ENCODE data around the gene PCSK4. TPM values are rescaled to one million over a fixed set of nuclear protein-coding genes. Genes with fewer than 3 reads are reported as not detected.
A peak's percentile ranks its signal among the peaks of the same experiment; 100 is the strongest.

PCSK4 gene
- total and polyA plus RNA-seq, 4 donors, result 0.75 to 6.0 (median 3.1) TPM; not detected in 1

DNA sequence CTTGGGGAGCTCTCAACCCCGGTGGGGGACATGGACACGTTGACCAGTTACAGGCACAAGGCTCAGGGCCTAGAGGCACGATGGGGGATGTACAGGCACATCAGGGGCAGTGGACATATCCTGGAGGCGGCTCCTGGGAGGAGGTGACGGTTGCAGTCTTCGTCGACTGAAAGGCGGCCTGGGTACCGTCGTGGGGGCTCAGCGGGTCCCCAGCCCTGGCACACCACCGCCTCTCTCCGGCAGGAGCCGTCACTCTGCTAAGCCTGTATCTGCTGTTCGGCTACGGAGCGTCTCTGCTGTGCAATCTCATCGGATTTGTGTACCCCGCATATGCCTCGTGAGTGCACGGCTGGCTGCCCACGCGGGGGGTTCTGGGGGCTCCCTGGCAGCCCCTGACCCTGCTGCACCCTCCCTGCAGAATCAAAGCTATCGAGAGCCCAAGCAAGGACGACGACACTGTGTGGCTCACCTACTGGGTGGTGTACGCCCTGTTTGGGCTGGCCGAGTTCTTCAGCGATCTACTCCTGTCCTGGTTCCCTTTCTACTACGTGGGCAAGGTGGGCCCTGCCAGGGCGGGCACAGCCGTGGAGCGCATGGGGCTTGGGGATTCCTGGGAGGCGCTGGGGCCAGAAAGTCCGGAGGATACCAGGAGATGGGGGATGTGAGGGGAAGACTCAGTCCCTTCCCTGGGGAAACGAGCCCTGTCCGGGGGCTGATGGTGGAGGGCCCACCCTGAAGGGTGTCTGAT, 5.1 kb upstream of the PCSK4 start:
- H3K4me3 ChIP-seq (ENCODE audit: low read length in 2 of 2), result no peak overlapping the region
- intact Hi-C loops (cut with DNase I), result no loop called here
- DNase-seq (no peak), ATAC-seq (ENCODE audit: low FRiP score) (no peak)
- H3K4me1 ChIP-seq (ENCODE audit: control insufficient read depth in 1 of 2, insufficient read depth in 2 of 2, low read length in 2 of 2), result no peaks in the 10 kb centered on the region
- H3K9me3 ChIP-seq (ENCODE audit: control insufficient read depth, low read length), result no peaks in the 10 kb centered on the region
- no peak overlapping the region for H3K27ac ChIP-seq (ENCODE audit: low read depth in 1 of 2, low read length in 2 of 2)
- H3K36me3 ChIP-seq (ENCODE audit: control insufficient read depth in 1 of 2, insufficient read depth in 2 of 2, low read length in 1 of 2), result no peaks in the 10 kb centered on the region
- 84% methylated on average over 37 of the region's 37 CpGs for WGBS, 2 donors
- no peaks in the 10 kb centered on the region for H3K27me3 ChIP-seq (ENCODE audit: control insufficient read depth in 1 of 2, insufficient read depth in 2 of 2, low read length in 1 of 2)

DNA sequence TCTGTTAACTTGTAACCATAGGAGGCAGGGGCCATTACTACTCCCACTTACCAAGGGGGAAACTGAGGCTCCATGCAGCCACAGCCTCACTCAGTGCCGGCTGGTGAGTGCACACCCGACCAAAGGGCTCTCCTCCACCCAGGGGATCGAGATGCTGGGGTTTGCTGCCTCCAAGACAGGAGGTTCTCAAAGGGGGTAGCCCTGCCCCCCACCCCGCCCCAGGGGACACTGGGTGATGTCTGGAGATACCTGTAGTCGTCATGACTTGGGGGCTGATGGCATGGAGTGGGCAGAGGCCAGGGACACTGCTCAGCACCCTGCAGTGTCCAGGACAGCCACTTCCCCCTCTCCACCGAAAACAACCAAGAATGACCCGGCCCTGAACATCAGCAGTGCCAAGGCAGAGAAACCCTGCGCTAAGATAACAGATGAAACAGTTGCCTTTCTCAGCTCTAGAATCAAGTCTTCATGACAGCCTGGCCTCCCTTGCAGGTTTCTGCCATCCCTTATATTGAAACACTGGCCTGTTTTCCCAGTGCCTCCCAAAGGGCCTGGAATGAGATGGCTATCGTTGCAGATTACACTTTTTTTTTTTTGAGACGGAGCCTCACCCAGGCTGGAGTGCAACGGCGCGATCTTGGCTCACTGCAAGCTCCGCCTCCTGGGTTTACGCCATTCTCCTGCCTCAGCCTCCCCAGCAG, 4.1 kb upstream of the PCSK4 start:
- Histone ChIP-seq H3K4me3 (ENCODE audit: low read length in 2 of 2) (no peak overlapping the region), H3K9me3 (ENCODE audit: control insufficient read depth, low read length) (no peaks in the 10 kb centered on the region), H3K27ac (ENCODE audit: low read depth in 1 of 2, low read length in 2 of 2) (no peak overlapping the region), H3K27me3 (ENCODE audit: control insufficient read depth in 1 of 2, insufficient read depth in 2 of 2, low read length in 1 of 2) (no peaks in the 10 kb centered on the region), H3K36me3 (ENCODE audit: control insufficient read depth in 1 of 2, insufficient read depth in 2 of 2, low read length in 1 of 2) (no peaks in the 10 kb centered on the region), H3K4me1 (ENCODE audit: control insufficient read depth in 1 of 2, insufficient read depth in 2 of 2, low read length in 2 of 2) (no peaks in the 10 kb centered on the region)
- intact Hi-C loops (cut with DNase I), result no loop called here
- WGBS, 2 donors, result 53 to 60% methylated on average over 15 of the region's 15 CpGs
- no peak for ATAC-seq (ENCODE audit: low FRiP score)
- no peak for DNase-seq

DNA sequence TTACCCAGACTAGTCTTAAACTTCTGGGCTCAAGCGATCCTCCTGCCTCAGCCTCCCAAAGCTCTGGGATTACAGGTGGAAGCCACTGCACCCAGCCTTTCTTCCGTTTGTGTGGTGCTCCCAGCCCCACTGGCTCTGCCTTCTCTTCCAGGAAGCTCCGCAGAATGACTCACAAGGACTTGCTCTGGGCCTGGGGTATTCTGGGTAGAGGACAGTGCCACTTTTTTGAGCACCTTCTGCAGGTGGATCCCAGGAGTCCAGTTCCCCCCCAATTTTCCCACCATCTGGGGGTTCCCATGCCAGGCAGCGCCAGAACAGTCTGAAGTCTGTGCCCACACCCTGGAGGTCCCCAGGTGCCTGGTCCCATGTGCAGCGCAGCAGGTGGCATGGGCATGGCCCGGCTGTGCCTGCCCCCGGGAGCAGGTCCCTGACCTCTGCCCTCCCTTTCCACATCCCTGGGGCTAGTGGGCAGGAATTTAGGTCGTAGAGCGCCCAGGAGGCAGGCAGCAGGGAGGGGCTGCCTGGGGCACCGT, 2.4 kb upstream of the PCSK4 start:
- DNase-seq (no peak), ATAC-seq (ENCODE audit: low FRiP score) (no peak)
- H3K4me3 ChIP-seq (ENCODE audit: low read length in 2 of 2), result no peak overlapping the region
- H3K36me3 ChIP-seq (ENCODE audit: control insufficient read depth in 1 of 2, insufficient read depth in 2 of 2, low read length in 1 of 2), result no peaks in the 10 kb centered on the region
- H3K27me3 ChIP-seq (ENCODE audit: control insufficient read depth in 1 of 2, insufficient read depth in 2 of 2, low read length in 1 of 2), result no peaks in the 10 kb centered on the region
- no peaks in the 10 kb centered on the region for H3K9me3 ChIP-seq (ENCODE audit: control insufficient read depth, low read length)
- H3K27ac ChIP-seq (ENCODE audit: low read depth in 1 of 2, low read length in 2 of 2), result no peak overlapping the region
- intact Hi-C loops (cut with DNase I), result no loop called here
- 76 to 81% methylated on average over 10 of the region's 10 CpGs for WGBS, 2 donors
- no peaks in the 10 kb centered on the region for H3K4me1 ChIP-seq (ENCODE audit: control insufficient read depth in 1 of 2, insufficient read depth in 2 of 2, low read length in 2 of 2)

GRCh38 chr19:1491849-1492170, 1.7 kb upstream of the PCSK4 start:
- WGBS, 2 donors, result 55 to 58% methylated on average over 12 of the region's 12 CpGs
- H3K36me3 ChIP-seq (ENCODE audit: control insufficient read depth in 1 of 2, insufficient read depth in 2 of 2, low read length in 1 of 2), result no peaks in the 10 kb centered on the region
- DNase-seq, result no peak
- ATAC-seq (ENCODE audit: low FRiP score), result no peak
- no peaks in the 10 kb centered on the region for H3K4me1 ChIP-seq (ENCODE audit: control insufficient read depth in 1 of 2, insufficient read depth in 2 of 2, low read length in 2 of 2)
- intact Hi-C loops (cut with DNase I), result loop anchor here in 1 of 2 donors (2.0 kb wide), 1 partner anchor 53 kb away; the partner anchor contains the start of gene RPS15
- H3K27me3 ChIP-seq (ENCODE audit: control insufficient read depth in 1 of 2, insufficient read depth in 2 of 2, low read length in 1 of 2), result no peaks in the 10 kb centered on the region
- H3K27ac ChIP-seq (ENCODE audit: low read depth in 1 of 2, low read length in 2 of 2), result no peak overlapping the region
- no peaks in the 10 kb centered on the region for H3K9me3 ChIP-seq (ENCODE audit: control insufficient read depth, low read length)
- no peak overlapping the region for H3K4me3 ChIP-seq (ENCODE audit: low read length in 2 of 2)

- H3K36me3 ChIP-seq (ENCODE audit: control insufficient read depth in 1 of 2, insufficient read depth in 2 of 2, low read length in 1 of 2), result no peaks in the 10 kb centered on the region
- no peak within 1 kb of the TSS for H3K27ac ChIP-seq (ENCODE audit: low read depth in 1 of 2, low read length in 2 of 2)
- ATAC-seq (ENCODE audit: low FRiP score) (no peak), DNase-seq (peak in 1 of 2 donors; percentile 78)
- H3K4me3 ChIP-seq (ENCODE audit: low read length in 2 of 2), result peak within 1 kb of the TSS; percentile 18 to 54
- no peaks in the 10 kb centered on the region for H3K9me3 ChIP-seq (ENCODE audit: control insufficient read depth, low read length)
- WGBS, 2 donors, result 2 to 5% methylated on average over 19 to 73 of the region's 73 CpGs
- no peaks in the 10 kb centered on the region for H3K27me3 ChIP-seq (ENCODE audit: control insufficient read depth in 1 of 2, insufficient read depth in 2 of 2, low read length in 1 of 2)
- intact Hi-C loops (cut with DNase I), result loop anchor here in 1 of 2 donors (2.0 kb wide), 1 partner anchor 52 kb away; the partner anchor contains the start of gene RPS15
- no peaks in the 10 kb centered on the region for H3K4me1 ChIP-seq (ENCODE audit: control insufficient read depth in 1 of 2, insufficient read depth in 2 of 2, low read length in 2 of 2)
Measured at GRCh38 chr19:1491114-1491848, 1.1 kb upstream of the PCSK4 start, which contains the start of gene REEP6. REEP6 (plus strand) TSS chr19:1491181; CDS start chr19:1491270, 89 bp downstream.

DNA sequence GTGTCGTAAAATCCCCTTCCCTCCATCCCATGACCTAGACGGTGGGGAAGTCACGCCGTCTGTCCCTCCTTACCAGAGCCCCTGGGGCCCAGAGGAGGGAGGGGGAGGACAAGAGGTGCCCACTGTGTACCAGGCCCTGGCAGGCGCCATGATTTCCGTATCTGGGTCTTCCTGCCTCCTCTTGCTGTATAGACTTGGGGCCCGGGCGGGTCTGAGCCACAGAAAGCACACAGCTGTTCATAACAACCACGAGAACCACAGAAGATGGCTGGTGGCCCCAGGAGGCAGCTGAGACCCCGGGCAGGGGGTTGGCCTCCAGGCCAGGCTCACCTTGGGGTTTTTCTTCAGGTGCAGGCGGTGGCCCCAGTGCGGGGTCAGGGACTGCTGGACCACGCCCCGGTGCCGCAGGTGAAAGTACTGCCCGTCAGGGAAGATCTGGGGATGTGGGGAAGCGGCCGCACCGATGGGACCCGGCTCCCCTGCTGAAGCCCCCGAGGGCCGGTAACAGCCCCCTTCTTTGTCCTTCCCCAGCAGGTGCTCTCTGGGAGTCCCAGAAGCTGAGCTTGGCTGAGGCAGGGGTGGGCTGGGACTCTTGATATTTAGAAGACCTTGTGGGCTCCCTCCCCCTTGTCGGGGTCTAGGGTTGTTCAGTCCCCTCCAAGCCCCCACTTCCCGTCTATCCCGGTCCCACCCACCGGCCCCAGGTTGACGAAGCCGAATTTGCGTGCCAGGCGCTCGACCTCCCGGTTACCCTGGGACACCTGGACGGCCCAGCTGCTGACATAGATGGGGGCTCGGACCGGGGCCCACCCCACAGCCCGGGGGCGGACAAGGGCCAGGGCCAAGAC, 463 bp downstream of the PCSK4 start:
- Histone ChIP-seq H3K4me1 (ENCODE audit: control insufficient read depth in 1 of 2, insufficient read depth in 2 of 2, low read length in 2 of 2) (no peaks in the 10 kb centered on the region), H3K27ac (ENCODE audit: low read depth in 1 of 2, low read length in 2 of 2) (no peak overlapping the region), H3K4me3 (ENCODE audit: low read length in 2 of 2) (peak overlapping the region; percentile 4 to 54), H3K27me3 (ENCODE audit: control insufficient read depth in 1 of 2, insufficient read depth in 2 of 2, low read length in 1 of 2) (no peaks in the 10 kb centered on the region), H3K36me3 (ENCODE audit: control insufficient read depth in 1 of 2, insufficient read depth in 2 of 2, low read length in 1 of 2) (no peaks in the 10 kb centered on the region), H3K9me3 (ENCODE audit: control insufficient read depth, low read length) (no peaks in the 10 kb centered on the region)
- intact Hi-C loops (cut with DNase I), result loop anchor here in 1 of 2 donors (1.0 to 2.0 kb wide), 2 partner anchors 10 to 51 kb away; partner anchors contain the start of genes C19orf25 and RPS15
- DNase-seq, result peak in 1 of 2 donors; percentile 75
- WGBS, 2 donors, result 27 to 32% methylated on average over 37 of the region's 37 CpGs
- no peak for ATAC-seq (ENCODE audit: low FRiP score)

GRCh38 chr19:1488282-1488601, 1.9 kb downstream of the PCSK4 start:
- no peaks in the 10 kb centered on the region for H3K4me1 ChIP-seq (ENCODE audit: control insufficient read depth in 1 of 2, insufficient read depth in 2 of 2, low read length in 2 of 2)
- intact Hi-C loops (cut with DNase I), result no loop called here
- no peak for DNase-seq
- H3K4me3 ChIP-seq (ENCODE audit: low read length in 2 of 2), result no peak overlapping the region
- whole genome bisulfite sequencing, 2 donors, result 90 to 94% methylated on average over 10 to 11 of the region's 11 CpGs
- no peaks in the 10 kb centered on the region for H3K9me3 ChIP-seq (ENCODE audit: control insufficient read depth, low read length)
- H3K27ac ChIP-seq (ENCODE audit: low read depth in 1 of 2, low read length in 2 of 2), result no peak overlapping the region
- no peaks in the 10 kb centered on the region for H3K36me3 ChIP-seq (ENCODE audit: control insufficient read depth in 1 of 2, insufficient read depth in 2 of 2, low read length in 1 of 2)
- no peak for ATAC-seq (ENCODE audit: low FRiP score)
- H3K27me3 ChIP-seq (ENCODE audit: control insufficient read depth in 1 of 2, insufficient read depth in 2 of 2, low read length in 1 of 2), result no peaks in the 10 kb centered on the region
